Effector memory CD4-positive, alpha-beta T cell (primary cell): Measurements from ENCODE around the gene BCKDHA.

ENCODE experiments used
- DNase-seq, 3 donors: peaks; one replicate each; pipeline ENCODE4 v3.0.0-alpha.2; 2020
- H3K27ac ChIP-seq: 2 replicates; pipeline ENCODE4 v1.7.0; 2013; ENCODE audit warnings: mild to moderate bottlenecking, low read length, moderate library complexity; ENCODE audit not compliant: insufficient read depth, poor library complexity, severe bottlenecking
- H3K27me3 ChIP-seq: replicated peaks from 2 replicates; pipeline ENCODE4 v1.7.0; 2013; ENCODE audit warnings: mild to moderate bottlenecking, low read length; ENCODE audit not compliant: insufficient read depth, control insufficient read depth, poor library complexity, severe bottlenecking
- H3K36me3 ChIP-seq: 2 replicates; pipeline ENCODE4 v1.7.0; 2013; ENCODE audit warnings: mild to moderate bottlenecking, low read length, moderate library complexity; ENCODE audit not compliant: control insufficient read depth, insufficient read depth
- H3K4me1 ChIP-seq: 2 replicates; pipeline ENCODE4 v1.7.0; 2013; ENCODE audit warnings: low read length, mild to moderate bottlenecking; ENCODE audit not compliant: control insufficient read depth, insufficient read depth, poor library complexity, severe bottlenecking
- H3K4me3 ChIP-seq: 2 replicates; pipeline ENCODE4 v1.7.0; 2013; ENCODE audit warnings: low read length, low read depth, mild to moderate bottlenecking; ENCODE audit not compliant: insufficient read depth, poor library complexity, severe bottlenecking
- H3K9me3 ChIP-seq: 2 replicates; pipeline ENCODE4 v1.7.0; 2013; ENCODE audit warnings: mild to moderate bottlenecking, low read length, moderate library complexity; ENCODE audit not compliant: control insufficient read depth

The BCKDHA gene

GRCh38 chr19:41412953-41413352 lies 15.3 kb downstream of the BCKDHA start:
- no peaks in the 10 kb centered on the region for H3K4me1 ChIP-seq
- H3K4me3 ChIP-seq = no peak overlapping the region
- H3K27ac ChIP-seq = no peak overlapping the region
- H3K9me3 ChIP-seq = no peaks in the 10 kb centered on the region
- peaks cover 38% of the 10 kb centered on the region for H3K36me3 ChIP-seq
- no peaks in the 10 kb centered on the region for H3K27me3 ChIP-seq
- no peak for DNase-seq

- Histone ChIP-seq H3K27ac (no peak overlapping the region), H3K36me3 (peaks cover 48% of the 10 kb centered on the region), H3K4me3 (no peak overlapping the region), H3K27me3 (no peaks in the 10 kb centered on the region), H3K4me1 (no peaks in the 10 kb centered on the region), H3K9me3 (no peaks in the 10 kb centered on the region)
- DNase-seq = no peak
Observed at GRCh38 chr19:41413947-41414346, 16.3 kb downstream of the BCKDHA start.

GRCh38 chr19:41414461-41414860 lies 16.8 kb downstream of the BCKDHA start:
- Histone ChIP-seq H3K4me1 (no peaks in the 10 kb centered on the region), H3K9me3 (no peaks in the 10 kb centered on the region), H3K4me3 (no peak overlapping the region), H3K27me3 (no peaks in the 10 kb centered on the region), H3K27ac (no peak overlapping the region), H3K36me3 (peaks cover 53% of the 10 kb centered on the region)
- no peak for DNase-seq

- Histone ChIP-seq H3K9me3 (no peaks in the 10 kb centered on the region), H3K4me1 (no peaks in the 10 kb centered on the region), H3K27me3 (no peaks in the 10 kb centered on the region), H3K4me3 (no peak overlapping the region), H3K27ac (no peak overlapping the region), H3K36me3 (peaks cover 58% of the 10 kb centered on the region)
- no peak for DNase-seq
Observed at GRCh38 chr19:41415154-41415571, 17.5 kb downstream of the BCKDHA start.

- peaks cover 62% of the 10 kb centered on the region for H3K36me3 ChIP-seq
Observed at GRCh38 chr19:41416194-41416674, 18.6 kb downstream of the BCKDHA start.

GRCh38 chr19:41420101-41420880 lies 22.7 kb downstream of the BCKDHA start:
- no peak for DNase-seq
- Histone ChIP-seq H3K9me3 (no peaks in the 10 kb centered on the region), H3K27ac (no peak overlapping the region), H3K36me3 (peaks cover 57% of the 10 kb centered on the region), H3K4me1 (peaks cover under 1% of the 10 kb centered on the region), H3K4me3 (no peak overlapping the region), H3K27me3 (no peaks in the 10 kb centered on the region)

More at GRCh38 chr19:41416194-41416674, 18.6 kb downstream of the BCKDHA start:
- no peak for DNase-seq
- Histone ChIP-seq H3K9me3 (no peaks in the 10 kb centered on the region), H3K27ac (no peak overlapping the region), H3K4me3 (no peak overlapping the region), H3K27me3 (no peaks in the 10 kb centered on the region), H3K4me1 (no peaks in the 10 kb centered on the region)

- Histone ChIP-seq H3K9me3 (no peaks in the 10 kb centered on the region), H3K36me3 (peaks cover 62% of the 10 kb centered on the region), H3K27ac (no peak overlapping the region), H3K4me1 (peaks cover 4% of the 10 kb centered on the region), H3K27me3 (no peaks in the 10 kb centered on the region), H3K4me3 (no peak overlapping the region)
- no peak for DNase-seq
Observed at GRCh38 chr19:41421314-41421713, 23.7 kb downstream of the BCKDHA start.

GRCh38 chr19:41421973-41422372 lies 24.4 kb downstream of the BCKDHA start:
- H3K27me3 ChIP-seq = no peaks in the 10 kb centered on the region
- no peak overlapping the region for H3K27ac ChIP-seq
- no peak overlapping the region for H3K4me3 ChIP-seq
- DNase-seq = no peak
- H3K36me3 ChIP-seq = peaks cover 60% of the 10 kb centered on the region
- H3K9me3 ChIP-seq = no peaks in the 10 kb centered on the region
- H3K4me1 ChIP-seq = peaks cover 4% of the 10 kb centered on the region

GRCh38 chr19:41422456-41422855 lies 24.8 kb downstream of the BCKDHA start:
- no peak for DNase-seq
- H3K36me3 ChIP-seq = peaks cover 56% of the 10 kb centered on the region
- peaks cover 8% of the 10 kb centered on the region for H3K4me1 ChIP-seq
- no peaks in the 10 kb centered on the region for H3K9me3 ChIP-seq
- H3K27ac ChIP-seq = no peak overlapping the region
- no peak overlapping the region for H3K4me3 ChIP-seq
- H3K27me3 ChIP-seq = no peaks in the 10 kb centered on the region

GRCh38 chr19:41422955-41423354 lies 25.3 kb downstream of the BCKDHA start:
- no peak for DNase-seq
- H3K4me3 ChIP-seq = no peak overlapping the region
- H3K4me1 ChIP-seq = peaks cover 12% of the 10 kb centered on the region
- H3K27ac ChIP-seq = no peak overlapping the region
- no peaks in the 10 kb centered on the region for H3K9me3 ChIP-seq
- H3K36me3 ChIP-seq = peaks cover 56% of the 10 kb centered on the region
- no peaks in the 10 kb centered on the region for H3K27me3 ChIP-seq
